Measurements from ENCODE around the gene AMIGO2. TPM values are rescaled to one million over a fixed set of nuclear protein-coding genes. Genes with fewer than 3 reads are reported as not detected.

Gene AMIGO2
- 8.4 and 8.6 TPM in 2 replicates for total RNA-seq (2021)
- long read RNA-seq, transcript AMIGO2-201 (2 exons, 3,763 nt) = major isoform, 8 of 13 reads
- long read RNA-seq, partial matches to known transcripts = 0 of 13 reads
- long read RNA-seq, other reads (novel, unspliced or antisense) = 2 of 13 reads

GRCh38 chr12:47079468-47079980, at the start of gene AMIGO2, which contains the start of gene PCED1B:
AMIGO2 (minus strand) TSS chr12:47079959; CDS start chr12:47079002, 957 bp downstream.
PCED1B (plus strand) TSS chr12:47079621; CDS start chr12:47235064, 155,443 bp downstream.
- no peaks in the 10 kb centered on the region; the same call in 1 of the 2 replicates for H3K4me1 ChIP-seq (ENCODE audit: insufficient read depth, low read length)
- H3K9me3 ChIP-seq (ENCODE audit: control insufficient read depth, low read depth, low read length) = no peaks in the 10 kb centered on the region
- H3T11ph ChIP-seq (ENCODE audit: low read length) = no peak within 1 kb of the TSS
- no peaks in the 10 kb centered on the region for H3K79me2 ChIP-seq (ENCODE audit: insufficient read depth, low read length)
- no peak within 1 kb of the TSS for H3K56ac ChIP-seq (ENCODE audit: insufficient read length, low read depth, low read length)
- H3K27me3 Mint-ChIP-seq (ENCODE audit: low read depth) = peaks cover 19% of the 10 kb centered on the region
- H2BK20ac ChIP-seq (ENCODE audit: low read depth, low read length, poor library complexity, severe bottlenecking) = no peak within 1 kb of the TSS
- H3K18ac ChIP-seq (ENCODE audit: insufficient read length, low read depth, low read length) = no peak within 1 kb of the TSS
- TF ChIP-seq CTCF (conservative IDR thresholded peaks at IDR 0.05) = peak; percentile 36; the same call in 2 of the 3 replicates
- H3K27me3 ChIP-seq (ENCODE audit: insufficient read depth, low read length) = peaks cover 4% of the 10 kb centered on the region; the same call in 1 of the 2 replicates
- peak within 1 kb of the TSS in 2 of 3 experiments; percentile 13 to 71; a peak in 1 of 7 replicates for H3K27ac Mint-ChIP-seq
- peak; percentile 74 for DNase-seq
- H3K9ac ChIP-seq (ENCODE audit: extremely low read depth, insufficient read length, low read length) = peak within 1 kb of the TSS; percentile 43
- H3K36me3 Mint-ChIP-seq (ENCODE audit: insufficient read depth in 1 of 3, low read depth in 3 of 3) = peaks cover 0 to 5% (median 2%) of the 10 kb centered on the region in 3 experiments; a peak in 3 of 7 replicates
- peak within 1 kb of the TSS; percentile 87 for H3K4me2 ChIP-seq (ENCODE audit: insufficient read depth, insufficient read length, low read length)
- peak within 1 kb of the TSS; percentile 34 for H2AFZ ChIP-seq (ENCODE audit: low read length)
- peak within 1 kb of the TSS; percentile 82 to 84 for H3K4me3 Mint-ChIP-seq
- no peak within 1 kb of the TSS for H3K23ac ChIP-seq (ENCODE audit: insufficient read length, low read depth, low read length)
- H3K27ac ChIP-seq (ENCODE audit: insufficient read length, low read depth, low read length) = no peak within 1 kb of the TSS
- H4K91ac ChIP-seq (ENCODE audit: insufficient read length, low read depth, low read length) = no peak within 1 kb of the TSS
- no peak within 1 kb of the TSS for H2BK120ac ChIP-seq (ENCODE audit: low read depth, low read length, poor library complexity, severe bottlenecking)
- no CpG with 5 or more reads among the region's 58 CpGs for WGBS (ENCODE audit: extremely low coverage, insufficient read length, low lambda C conversion rate)
- no peaks in the 10 kb centered on the region for H3K9me3 Mint-ChIP-seq
- peaks cover 13% of the 10 kb centered on the region for H3K23me2 ChIP-seq (ENCODE audit: insufficient read length, low read depth, low read length, poor library complexity, severe bottlenecking)
- no peak within 1 kb of the TSS for H4K8ac ChIP-seq (replicated peaks; ENCODE audit: insufficient read length, low read depth, low read length)
- no peak within 1 kb of the TSS for H2BK5ac ChIP-seq (ENCODE audit: insufficient read length, low read length)
- peaks cover 26 to 48% of the 10 kb centered on the region in 2 experiments for H3K4me1 Mint-ChIP-seq
- no peak within 1 kb of the TSS for H4K5ac ChIP-seq (ENCODE audit: insufficient read length, low read depth, low read length)
- H3K14ac ChIP-seq (ENCODE audit: insufficient read depth, low read length) = no peak within 1 kb of the TSS
- H2BK15ac ChIP-seq (ENCODE audit: low read depth, low read length) = no peak within 1 kb of the TSS
- no peaks in the 10 kb centered on the region for H3K79me1 ChIP-seq (ENCODE audit: insufficient read depth, low read depth, low read length, poor library complexity, severe bottlenecking)
- no peak within 1 kb of the TSS for H2BK12ac ChIP-seq (ENCODE audit: insufficient read length, low read depth, low read length)
- no peaks in the 10 kb centered on the region for H4K20me1 ChIP-seq (ENCODE audit: control insufficient read depth, insufficient read depth, insufficient read length)
- no peak within 1 kb of the TSS for H3K4ac ChIP-seq (ENCODE audit: low read depth, low read length)
- no peak within 1 kb of the TSS for H2AK5ac ChIP-seq (ENCODE audit: insufficient read length, low read length)
